Measurements from ENCODE around the gene ZNF423. TPM values are rescaled to one million over a fixed set of nuclear protein-coding genes. Genes with fewer than 3 reads are reported as not detected.

ZNF423 gene
- total RNA-seq, 1 experiment from 2014 or later, result 11.1 TPM

GRCh38 chr16:49724774-49725173 is 131.1 kb downstream of the ZNF423 start:
- Histone ChIP-seq H3K9me3 (ENCODE audit: low read depth, low read length, poor library complexity, severe bottlenecking) (no peaks in the 10 kb centered on the region), H3K36me3 (ENCODE audit: insufficient read depth, low read length, poor library complexity, severe bottlenecking) (no peaks in the 10 kb centered on the region), H3K27me3 (replicated peaks; ENCODE audit: insufficient read depth, low read depth, low read length, poor library complexity) (no peaks in the 10 kb centered on the region), H3K27ac (ENCODE audit: low read depth, low read length, poor library complexity, severe bottlenecking) (no peak overlapping the region), H3K4me1 (ENCODE audit: insufficient read depth, low read length, poor library complexity, severe bottlenecking) (no peaks in the 10 kb centered on the region), H3K4me3 (ENCODE audit: low read depth, low read length, poor library complexity, severe bottlenecking) (no peak overlapping the region)
- CTCF ChIA-PET, result no interaction called here
- BruUV-seq (replicated peaks), result no TSS peak
- TF ChIP-seq CTCF (conservative IDR thresholded peaks at IDR 0.05; ENCODE audit: low read depth, low read length) (no peak), EZH2 (IDR thresholded peaks at IDR 0.05; ENCODE audit: borderline replicate concordance, low read depth, low read length, poor library complexity, severe bottlenecking) (no peak)
- no peak for DNase-seq (ENCODE audit: low spot score)
- POLR2A ChIA-PET (ENCODE audit: low non-redundant PET), result no interaction called here
- intact Hi-C loops (cut with micrococcal nuclease; ENCODE audit: unreplicated experiment), result no loop called here

- no peak overlapping the region for H3K4me3 ChIP-seq (ENCODE audit: low read depth, low read length, poor library complexity, severe bottlenecking)
- TF ChIP-seq EZH2 (IDR thresholded peaks at IDR 0.05; ENCODE audit: borderline replicate concordance, low read depth, low read length, poor library complexity, severe bottlenecking) (no peak), CTCF (conservative IDR thresholded peaks at IDR 0.05; ENCODE audit: low read depth, low read length) (no peak)
- POLR2A ChIA-PET (ENCODE audit: low non-redundant PET), result no interaction called here
- no peaks in the 10 kb centered on the region for H3K27me3 ChIP-seq (replicated peaks; ENCODE audit: insufficient read depth, low read depth, low read length, poor library complexity)
- intact Hi-C loops (cut with micrococcal nuclease; ENCODE audit: unreplicated experiment), result no loop called here
- no peak overlapping the region for H3K27ac ChIP-seq (ENCODE audit: low read depth, low read length, poor library complexity, severe bottlenecking)
- no peaks in the 10 kb centered on the region for H3K4me1 ChIP-seq (ENCODE audit: insufficient read depth, low read length, poor library complexity, severe bottlenecking)
- CTCF ChIA-PET, result no interaction called here
- DNase-seq (ENCODE audit: low spot score), result no peak
- BruUV-seq (replicated peaks), result no TSS peak
- no peaks in the 10 kb centered on the region for H3K9me3 ChIP-seq (ENCODE audit: low read depth, low read length, poor library complexity, severe bottlenecking)
- no peaks in the 10 kb centered on the region for H3K36me3 ChIP-seq (ENCODE audit: insufficient read depth, low read length, poor library complexity, severe bottlenecking)
These were observed 132.6 kb downstream of the ZNF423 start for GRCh38 chr16:49723310-49723709.

GRCh38 chr16:49720225-49720624 is 135.7 kb downstream of the ZNF423 start:
- Histone ChIP-seq H3K27me3 (replicated peaks; ENCODE audit: insufficient read depth, low read depth, low read length, poor library complexity) (no peaks in the 10 kb centered on the region), H3K36me3 (ENCODE audit: insufficient read depth, low read length, poor library complexity, severe bottlenecking) (no peaks in the 10 kb centered on the region), H3K27ac (ENCODE audit: low read depth, low read length, poor library complexity, severe bottlenecking) (no peak overlapping the region), H3K9me3 (ENCODE audit: low read depth, low read length, poor library complexity, severe bottlenecking) (no peaks in the 10 kb centered on the region), H3K4me3 (ENCODE audit: low read depth, low read length, poor library complexity, severe bottlenecking) (no peak overlapping the region), H3K4me1 (ENCODE audit: insufficient read depth, low read length, poor library complexity, severe bottlenecking) (no peaks in the 10 kb centered on the region)
- intact Hi-C loops (cut with micrococcal nuclease; ENCODE audit: unreplicated experiment), result no loop called here
- CTCF ChIA-PET, result no interaction called here
- POLR2A ChIA-PET (ENCODE audit: low non-redundant PET), result no interaction called here
- BruUV-seq (replicated peaks), result no TSS peak
- no peak for DNase-seq (ENCODE audit: low spot score)
- TF ChIP-seq CTCF (conservative IDR thresholded peaks at IDR 0.05; ENCODE audit: low read depth, low read length) (no peak), EZH2 (IDR thresholded peaks at IDR 0.05; ENCODE audit: borderline replicate concordance, low read depth, low read length, poor library complexity, severe bottlenecking) (no peak)
